CD8-positive, alpha-beta memory T cell (primary cell): ENCODE data around the gene ST3GAL2. TPM values are rescaled to one million over a fixed set of nuclear protein-coding genes. Genes with fewer than 3 reads are reported as not detected.
"Not testable (repeated sequence)": the region's sequence is repeated elsewhere in the genome, so short reads cannot be mapped to it uniquely, and the experiment has no call there.

Source experiments
- CTCF ChIA-PET: fragments of 350-600 bp; sonication (Branson Sonifier 250); formaldehyde crosslinking; loops from one replicate; lab custom pipeline; 2021; ENCODE audit warnings: antibody characterized with exemption; lab: Charles Lee
- POLR2A ChIA-PET: fragments of 350-600 bp; sonication (Branson Sonifier 250); formaldehyde crosslinking; loops from one replicate; lab custom pipeline; 2021; ENCODE audit warnings: antibody characterized with exemption; lab: Charles Lee
- DNase-seq, 5 donors: peaks; one replicate each; pipeline versions ENCODE4 v3.0.0 to v3.0.0-alpha.2; 2020 to 2022; ENCODE audit warnings: mixed read lengths in 1 of 5
- H3K27ac ChIP-seq: one replicate; pipeline ENCODE4 v1.7.0; 2013; ENCODE audit warnings: low read depth, mild to moderate bottlenecking, low read length, moderate library complexity
- H3K27me3 ChIP-seq: 2 replicates; pipeline ENCODE4 v1.7.0; 2013; ENCODE audit warnings: low read length, mild to moderate bottlenecking; ENCODE audit not compliant: insufficient read depth, poor library complexity, severe bottlenecking
- H3K36me3 ChIP-seq: 2 replicates; pipeline ENCODE4 v1.7.0; 2013; ENCODE audit warnings: mild to moderate bottlenecking, low read length, moderate library complexity; ENCODE audit not compliant: insufficient read depth
- H3K4me1 ChIP-seq: 2 replicates; pipeline ENCODE4 v1.7.0; 2013; ENCODE audit warnings: mild to moderate bottlenecking, low read length, moderate library complexity; ENCODE audit not compliant: insufficient read depth
- H3K4me3 ChIP-seq: 2 replicates; pipeline ENCODE4 v1.7.0; 2013; ENCODE audit warnings: mild to moderate bottlenecking, low read length
- H3K9me3 ChIP-seq: 2 replicates; pipeline ENCODE4 v1.7.0; 2013; ENCODE audit warnings: mild to moderate bottlenecking, low read length
- H3K27ac Mint-ChIP-seq, 8 donors: one replicate each; pipeline ENCODE4 v1.8.0; 2020 to 2021; ENCODE audit warnings: mixed read lengths in 8 of 8, mild to moderate bottlenecking in 6 of 8, inconsistent platforms in 3 of 8, moderate library complexity in 3 of 8
- H3K27me3 Mint-ChIP-seq, 2 donors: one replicate each; pipeline ENCODE4 v1.8.0; 2020 to 2021; ENCODE audit warnings: mixed read lengths in 2 of 2, mild to moderate bottlenecking in 1 of 2, moderate library complexity in 1 of 2
- H3K36me3 Mint-ChIP-seq, 3 donors: one replicate each; pipeline ENCODE4 v1.8.0; 2020 to 2021; ENCODE audit warnings: mixed read lengths in 3 of 3, inconsistent platforms in 1 of 3, mild to moderate bottlenecking in 1 of 3
- H3K4me1 Mint-ChIP-seq, 3 donors: one replicate each; pipeline ENCODE4 v1.8.0; 2020 to 2021; ENCODE audit warnings: mixed read lengths in 3 of 3, inconsistent platforms in 1 of 3, mild to moderate bottlenecking in 1 of 3
- H3K4me3 Mint-ChIP-seq, 7 donors: one replicate each; pipeline ENCODE4 v1.8.0; 2020 to 2021; ENCODE audit warnings: mixed read lengths in 7 of 7, mild to moderate bottlenecking in 6 of 7, moderate library complexity in 4 of 7, inconsistent platforms in 2 of 7
- H3K9me3 Mint-ChIP-seq, 5 donors: one replicate each; pipeline ENCODE4 v1.8.0; 2020 to 2022; ENCODE audit warnings: mixed read lengths in 5 of 5, mild to moderate bottlenecking in 3 of 5, moderate library complexity in 2 of 5, inconsistent platforms in 1 of 5
- polyA plus RNA-seq: library from polyadenylated mRNA; unstranded; fragments of 300-500 nt; fragmentation: Illumina TruSeq; gene quantifications from one replicate; pipeline ENCODE4 v1.2.3, GENCODE V29; 2021
- total RNA-seq, 2 experiments: library from RNA; stranded (reverse); gene quantifications; one replicate each; pipeline ENCODE4 v1.2.3, GENCODE V29; 2021

ST3GAL2 gene
- total and polyA plus RNA-seq, 3 experiments from 2014 or later: 20.1 to 24.8 (median 24.2) TPM

DNA sequence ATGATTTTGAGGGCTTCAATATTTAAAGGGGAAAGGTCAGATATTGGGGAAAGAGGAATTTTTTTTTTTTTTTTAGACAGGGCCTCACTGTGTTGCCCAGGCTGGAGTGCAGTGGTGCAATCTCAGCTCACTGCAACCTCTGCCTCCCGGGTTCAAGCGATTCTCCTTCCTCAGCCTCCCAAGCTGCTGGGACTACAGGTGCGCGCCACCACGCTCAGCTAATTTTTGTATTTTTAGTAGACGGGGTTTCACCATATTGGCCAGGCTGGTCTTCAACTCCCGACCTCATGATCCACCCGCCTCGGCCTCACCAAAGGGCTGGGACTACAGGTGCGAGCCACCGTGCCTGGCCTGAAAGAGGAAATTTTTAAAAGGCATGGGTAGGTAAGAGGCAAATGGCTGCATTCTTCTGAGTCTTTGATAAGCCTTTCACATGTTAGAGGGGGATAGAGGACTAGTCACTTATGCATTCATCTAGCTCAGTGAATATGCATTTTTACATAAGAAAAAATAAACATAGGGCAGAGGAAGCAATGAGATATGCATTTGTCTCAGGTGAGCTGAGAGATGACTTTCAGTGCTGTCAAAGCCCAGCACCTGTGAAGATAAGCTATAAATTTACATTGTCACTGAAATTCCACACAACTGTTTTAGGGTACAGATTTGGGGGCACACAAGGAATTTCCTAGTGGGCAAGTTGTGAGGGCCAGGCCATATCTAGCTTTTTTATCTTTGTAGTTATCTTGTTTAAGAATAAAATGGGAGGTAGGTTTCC, 14.4 kb upstream of the ST3GAL2 start:
- peak overlapping the region; percentile 86 to 96 (median 93) for H3K4me3 Mint-ChIP-seq
- no peaks in the 10 kb centered on the region for H3K9me3 Mint-ChIP-seq
- peaks cover 15 to 34% (median 25%) of the 10 kb centered on the region in 3 donors for H3K4me1 Mint-ChIP-seq
- Histone ChIP-seq H3K4me1 (peaks cover 12% of the 10 kb centered on the region), H3K4me3 (peak overlapping the region; percentile 99), H3K9me3 (no peaks in the 10 kb centered on the region), H3K27ac (peak overlapping the region; percentile 83), H3K36me3 (no peaks in the 10 kb centered on the region), H3K27me3 (no peaks in the 10 kb centered on the region)
- peaks cover 0 to 4% (median 0%) of the 10 kb centered on the region in 3 donors for H3K36me3 Mint-ChIP-seq
- H3K27ac Mint-ChIP-seq: peak overlapping the region in 6 of 8 donors; percentile 56 to 92 (median 90)
- ChIA-PET CTCF (interaction anchor here (0.8 to 2.1 kb wide), 9 partner anchors 12 to 106 kb away, joined by 3 to 10 read pairs (median 5); partner anchors contain the start of genes DDX19A and ST3GAL2), POLR2A (interaction anchor here (0.7 to 2.2 kb wide), 9 partner anchors 16 to 165 kb away, joined by 3 to 9 read pairs (median 7); partner anchors contain the start of genes AARS1 and DDX19A)
- no peak for DNase-seq
- peaks cover 0 to 2% of the 10 kb centered on the region in 2 donors for H3K27me3 Mint-ChIP-seq

DNA sequence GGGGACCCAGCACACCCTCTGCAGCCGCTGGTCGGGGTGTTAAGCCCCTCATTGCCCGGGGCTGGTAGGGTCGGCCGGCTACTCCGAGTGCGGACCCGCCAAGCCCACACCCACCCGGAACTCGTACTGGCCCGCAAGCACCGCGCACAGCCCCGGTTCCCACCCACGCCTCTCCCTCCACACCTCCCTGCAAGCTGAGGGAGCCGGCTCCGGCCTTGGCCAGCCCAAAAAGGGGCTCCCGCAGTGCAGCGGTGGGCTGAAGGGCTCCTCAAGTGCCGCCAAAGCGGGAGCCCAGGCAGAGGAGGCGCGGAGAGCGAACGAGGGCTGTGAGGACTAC, 12.1 kb upstream of the ST3GAL2 start:
- H3K4me1 Mint-ChIP-seq: peaks cover 10 to 20% (median 19%) of the 10 kb centered on the region in 3 donors
- H3K9me3 Mint-ChIP-seq, H3K27me3 Mint-ChIP-seq, H3K27me3 ChIP-seq, H3K27ac ChIP-seq, H3K9me3 ChIP-seq, POLR2A ChIA-PET, DNase-seq, H3K27ac Mint-ChIP-seq, CTCF ChIA-PET, H3K4me3 ChIP-seq, H3K4me3 Mint-ChIP-seq, H3K36me3 ChIP-seq, H3K36me3 Mint-ChIP-seq: not testable (repeated sequence)
- H3K4me1 ChIP-seq: peaks cover 12% of the 10 kb centered on the region

DNA sequence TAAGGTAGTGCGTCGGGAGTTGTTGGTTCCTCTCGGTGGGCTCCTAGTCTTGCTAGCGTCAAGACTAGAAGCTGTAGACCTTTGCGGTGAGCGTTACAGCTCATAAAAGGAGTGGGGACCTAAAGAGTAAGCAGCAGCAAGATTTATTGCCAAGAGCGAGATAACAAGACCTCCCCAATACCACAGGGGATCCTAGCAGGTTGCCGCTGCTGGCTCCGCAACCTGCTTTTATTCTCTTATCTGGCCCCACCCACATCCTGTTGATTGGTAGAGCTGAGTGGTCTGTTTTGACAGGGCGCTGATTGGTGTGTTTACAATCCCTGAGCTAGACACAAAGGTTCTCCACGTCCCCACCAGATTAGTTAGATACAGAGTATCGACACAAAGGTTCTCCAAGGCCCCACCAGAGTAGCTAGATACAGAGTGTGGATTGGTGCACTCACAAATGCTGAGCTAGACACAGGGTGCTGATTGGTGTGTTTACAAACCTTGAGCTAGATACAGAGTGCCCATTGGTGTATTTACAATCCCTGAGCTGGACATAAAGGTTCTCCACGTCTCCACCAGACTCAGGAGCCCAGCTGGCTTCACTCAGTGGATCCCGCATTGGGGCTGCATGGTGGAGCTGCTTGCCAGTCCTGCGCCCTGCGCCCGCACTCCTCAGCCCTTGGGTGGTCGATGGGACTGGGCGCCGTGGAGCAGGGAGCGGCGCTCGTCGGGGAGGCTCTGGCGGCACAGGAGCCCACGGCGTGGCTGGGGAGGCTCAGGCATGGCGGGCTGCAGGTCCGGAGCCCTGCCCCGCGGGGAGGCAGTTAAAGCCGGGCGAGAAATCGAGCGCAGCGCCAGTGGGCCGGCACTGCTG, 11.5 kb upstream of the ST3GAL2 start:
- H3K27me3 ChIP-seq, H3K27ac ChIP-seq, H3K4me3 ChIP-seq, H3K36me3 Mint-ChIP-seq, H3K36me3 ChIP-seq, H3K27me3 Mint-ChIP-seq, DNase-seq, H3K9me3 Mint-ChIP-seq, POLR2A ChIA-PET, H3K9me3 ChIP-seq: not testable (repeated sequence)
- peaks cover 12% of the 10 kb centered on the region for H3K4me1 ChIP-seq
- Mint-ChIP-seq H3K4me3 (peak overlapping the region in 2 of 7 donors; percentile 6 to 8), H3K27ac (peak overlapping the region in 1 of 8 donors; percentile 87), H3K4me1 (peaks cover 10 to 16% (median 14%) of the 10 kb centered on the region in 3 donors)
- CTCF ChIA-PET: interaction anchor here (2.1 kb wide), 1 partner anchor 10 kb away, joined by 6 read pairs; no protein-coding TSS in a partner anchor

DNA sequence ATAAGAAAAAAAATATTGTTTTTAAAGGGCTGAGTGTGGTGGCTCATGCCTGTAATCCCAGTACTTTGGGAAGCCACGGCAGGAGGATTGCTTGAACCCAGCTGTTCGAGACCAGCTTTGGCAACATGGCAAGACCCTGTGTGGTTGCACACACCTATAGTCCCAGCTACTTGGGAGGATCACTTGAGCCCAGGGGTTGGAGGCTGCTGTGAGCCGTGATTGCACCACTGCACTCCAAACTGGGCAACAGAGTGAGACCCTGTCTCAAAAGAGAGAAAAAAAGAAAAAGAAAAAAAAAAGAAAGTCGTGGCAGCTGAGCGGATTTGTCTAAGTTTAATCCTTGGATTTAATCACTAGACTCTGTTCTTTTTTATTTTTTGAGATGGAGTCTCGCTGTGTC, 9.2 kb upstream of the ST3GAL2 start:
- POLR2A ChIA-PET: interaction anchor here (0.6 kb wide), 1 partner anchor 37 kb away, joined by 4 read pairs; no protein-coding TSS in a partner anchor

DNA sequence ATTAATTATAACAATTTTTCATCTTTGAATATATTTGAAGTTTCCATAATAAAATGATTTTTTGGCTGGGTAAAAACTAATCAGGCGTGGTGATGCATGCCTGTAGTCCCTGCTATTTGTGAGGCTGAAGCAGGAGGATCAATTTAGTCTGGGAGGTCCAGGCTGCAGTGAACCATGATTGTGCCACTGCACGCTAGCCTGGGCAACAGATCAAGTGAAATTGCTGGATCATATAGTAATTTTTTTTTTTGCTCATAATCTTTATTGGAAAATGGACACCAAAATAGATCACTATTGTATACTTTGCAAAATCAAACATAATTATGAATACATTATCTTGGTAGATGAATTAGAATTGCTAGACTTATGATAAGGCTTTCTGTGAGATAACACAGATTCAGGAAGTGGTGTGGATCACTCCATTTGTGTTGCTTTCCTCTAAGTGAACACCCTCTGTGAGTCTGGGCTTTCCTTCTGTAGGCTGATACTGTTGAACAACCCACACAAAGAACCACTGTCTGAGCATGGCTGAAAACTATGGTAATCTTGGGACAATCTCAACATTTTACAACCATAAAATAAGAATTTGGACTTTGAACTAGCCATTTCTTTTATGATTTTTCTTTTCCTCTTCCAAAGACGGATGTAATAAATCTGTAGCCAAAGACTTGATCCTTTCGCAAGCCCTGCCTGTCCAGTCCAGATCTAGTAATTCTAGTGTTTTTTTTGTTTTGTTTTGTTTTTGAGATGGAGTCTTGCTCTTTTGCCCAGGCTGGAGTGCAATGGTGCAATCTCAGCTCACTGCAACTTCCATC, 5.6 kb upstream of the ST3GAL2 start:
- Histone ChIP-seq H3K27ac (no peak overlapping the region), H3K27me3 (no peaks in the 10 kb centered on the region), H3K4me3 (no peak overlapping the region), H3K4me1 (peaks cover 6% of the 10 kb centered on the region), H3K9me3 (no peaks in the 10 kb centered on the region), H3K36me3 (no peaks in the 10 kb centered on the region)
- CTCF ChIA-PET: no interaction called here
- Mint-ChIP-seq H3K36me3 (no peaks in the 10 kb centered on the region), H3K4me1 (peaks cover 0 to 5% (median 3%) of the 10 kb centered on the region in 3 donors), H3K9me3 (no peaks in the 10 kb centered on the region), H3K27me3 (peaks cover 0 to 2% of the 10 kb centered on the region in 2 donors), H3K4me3 (peak overlapping the region in 1 of 7 donors; percentile 37), H3K27ac (no peak overlapping the region)
- no peak for DNase-seq
- POLR2A ChIA-PET: no interaction called here

More for the DNA sequence above, 9.2 kb upstream of the ST3GAL2 start:
- no peaks in the 10 kb centered on the region for H3K36me3 Mint-ChIP-seq
- Histone ChIP-seq H3K27ac (no peak overlapping the region), H3K4me1 (no peaks in the 10 kb centered on the region), H3K4me3 (no peak overlapping the region), H3K9me3 (no peaks in the 10 kb centered on the region), H3K36me3 (no peaks in the 10 kb centered on the region), H3K27me3 (no peaks in the 10 kb centered on the region)
- no peak for DNase-seq
- peaks cover 0 to 4% (median 2%) of the 10 kb centered on the region in 3 donors for H3K4me1 Mint-ChIP-seq
- no peaks in the 10 kb centered on the region for H3K9me3 Mint-ChIP-seq
- no peak overlapping the region for H3K4me3 Mint-ChIP-seq
- CTCF ChIA-PET: no interaction called here
- peaks cover 0 to 2% of the 10 kb centered on the region in 2 donors for H3K27me3 Mint-ChIP-seq
- no peak overlapping the region for H3K27ac Mint-ChIP-seq

DNA sequence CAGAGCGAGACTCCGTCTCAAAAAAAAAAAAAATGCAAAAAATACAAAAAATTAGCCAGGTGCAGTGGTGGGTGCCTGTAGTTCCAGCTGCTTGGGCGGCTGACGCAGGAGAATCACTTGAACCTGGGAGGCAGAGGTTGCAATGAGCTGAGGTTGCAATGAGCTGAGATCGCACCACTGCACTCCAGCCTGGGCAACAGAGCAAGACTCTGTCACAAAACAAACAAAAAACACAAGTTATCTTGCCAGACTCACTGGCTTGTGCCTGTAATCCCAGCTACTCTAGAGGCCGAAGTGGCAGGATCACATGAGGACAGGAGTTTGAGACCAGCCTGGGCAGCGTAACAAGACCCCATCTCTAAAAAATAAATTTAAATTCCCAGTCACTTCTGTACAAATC, 3.4 kb upstream of the ST3GAL2 start:
- H3K27ac ChIP-seq: no peak overlapping the region
- Mint-ChIP-seq H3K4me1 (peaks cover 14 to 21% (median 15%) of the 10 kb centered on the region in 3 donors), H3K27me3 (no peaks in the 10 kb centered on the region), H3K4me3 (no peak overlapping the region), H3K9me3 (no peaks in the 10 kb centered on the region), H3K36me3 (peaks cover 0 to 8% (median 0%) of the 10 kb centered on the region in 3 donors), H3K27ac (no peak overlapping the region)
- no peaks in the 10 kb centered on the region for H3K27me3 ChIP-seq
- CTCF ChIA-PET: interaction anchor here (1.9 kb wide), 1 partner anchor 12 kb away, joined by 5 read pairs; the partner anchor contains the start of gene FCSK
- DNase-seq: no peak
- H3K4me1 ChIP-seq: peaks cover 18% of the 10 kb centered on the region
- POLR2A ChIA-PET: no interaction called here
- no peak overlapping the region for H3K4me3 ChIP-seq
- no peaks in the 10 kb centered on the region for H3K9me3 ChIP-seq
- no peaks in the 10 kb centered on the region for H3K36me3 ChIP-seq

DNA sequence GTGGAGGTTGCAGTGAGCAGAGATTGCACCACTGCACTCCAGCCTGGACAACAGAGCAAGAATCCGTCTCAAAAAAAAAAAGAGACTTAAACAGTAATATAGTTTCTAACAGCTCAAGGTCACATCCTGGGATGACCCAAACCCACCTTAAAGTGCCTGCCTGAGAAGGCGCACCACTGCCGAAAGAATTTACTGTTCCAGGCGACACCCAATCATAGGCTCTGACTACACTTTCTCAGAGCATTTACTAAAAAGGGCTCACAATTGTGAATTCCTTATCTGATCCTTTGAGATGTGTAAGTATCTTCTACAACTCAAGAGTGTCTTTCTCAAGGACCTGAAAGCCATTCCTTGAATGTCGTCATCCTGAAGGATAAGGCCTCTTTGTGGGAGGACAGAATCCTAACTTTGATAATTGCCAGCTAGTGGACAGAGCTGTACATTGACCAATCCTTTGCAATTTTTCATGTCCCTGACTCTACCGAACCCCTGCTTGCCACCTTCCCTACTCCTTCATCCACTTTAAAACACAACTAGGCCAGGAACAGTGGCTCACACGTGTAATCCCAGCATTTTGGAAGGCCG, 2.6 kb upstream of the ST3GAL2 start:
- no peaks in the 10 kb centered on the region for H3K9me3 ChIP-seq
- no peaks in the 10 kb centered on the region for H3K27me3 ChIP-seq
- H3K27ac Mint-ChIP-seq: no peak overlapping the region
- DNase-seq: no peak
- H3K9me3 Mint-ChIP-seq: no peaks in the 10 kb centered on the region
- H3K4me3 ChIP-seq: no peak overlapping the region
- CTCF ChIA-PET: interaction anchor here (1.9 kb wide), 1 partner anchor 13 kb away, joined by 5 read pairs; the partner anchor contains the start of gene FCSK
- H3K4me1 Mint-ChIP-seq: peaks cover 23 to 29% (median 24%) of the 10 kb centered on the region in 3 donors
- no peaks in the 10 kb centered on the region for H3K36me3 ChIP-seq
- POLR2A ChIA-PET: no interaction called here
- peak overlapping the region in 5 of 7 donors; percentile 12 to 66 (median 29) for H3K4me3 Mint-ChIP-seq
- peaks cover 0 to 8% (median 0%) of the 10 kb centered on the region in 3 donors for H3K36me3 Mint-ChIP-seq
- no peak overlapping the region for H3K27ac ChIP-seq
- no peaks in the 10 kb centered on the region for H3K27me3 Mint-ChIP-seq
- peaks cover 26% of the 10 kb centered on the region for H3K4me1 ChIP-seq
